Left renal pelvis (tissue), 4 donors: ENCODE measurements around the gene CD300A. TPM values are rescaled to one million over a fixed set of nuclear protein-coding genes. Genes with fewer than 3 reads are reported as not detected.

Experiments
- polyA plus RNA-seq, 4 donors: library from polyadenylated mRNA; unstranded; fragments of 120-200 nt; gene quantifications; one replicate each; pipeline ENCODE4 v1.2.1, GENCODE V29; 2013; ENCODE audit not compliant: insufficient read length in 4 of 4

Gene CD300A
- polyA plus RNA-seq, 4 donors = 1.5 to 3.1 (median 1.7) TPM

Other genes with a start within 250 kb of the CD300A start
- under 1 TPM in 2 of 4 donors, not detected in 2; 0.11 to 0.18 TPM for gene DNAI2, start 192.4 kb upstream of the CD300A start, polyA plus RNA-seq
- 1 to 10 TPM in 2 of 4 donors, under 1 TPM in 2; 0.36 to 2.1 (median 0.85) TPM for gene KIF19, start 140.4 kb upstream of the CD300A start, polyA plus RNA-seq
- gene BTBD17, start 104.8 kb upstream of the CD300A start, polyA plus RNA-seq = under 1 TPM; 0.10 to 0.44 (median 0.20) TPM
- under 1 TPM in 3 of 4 donors, not detected in 1; 0.16 to 0.63 (median 0.40) TPM for gene GPR142, start 99.1 kb upstream of the CD300A start, polyA plus RNA-seq
- 100 to 1,000 TPM in 3 of 4 donors, 10 to 100 TPM in 1; 10.5 to 153 (median 104) TPM for gene GPRC5C, start 34.5 kb upstream of the CD300A start, polyA plus RNA-seq
- gene CD300LB, start 64.8 kb downstream of the CD300A start, polyA plus RNA-seq = under 1 TPM; 0.15 to 0.27 (median 0.20) TPM
- gene CD300C, start 79.5 kb downstream of the CD300A start, polyA plus RNA-seq = under 1 TPM; 0.26 to 0.61 (median 0.42) TPM
- under 1 TPM in 1 of 4 donors, not detected in 3; 0.34 TPM for gene CD300H, start 100.9 kb downstream of the CD300A start, polyA plus RNA-seq
- gene CD300LD, start 125.6 kb downstream of the CD300A start, polyA plus RNA-seq = not detected
- under 1 TPM; 0.09 to 0.48 (median 0.25) TPM for gene CD300E, start 157.1 kb downstream of the CD300A start, polyA plus RNA-seq
- under 1 TPM; 0.23 to 0.38 (median 0.30) TPM for gene CD300LF, start 246.3 kb downstream of the CD300A start, polyA plus RNA-seq